ENCODE results near the gene EARS2. TPM values are rescaled to one million over a fixed set of nuclear protein-coding genes. Genes with fewer than 3 reads are reported as not detected.

Gene EARS2
- polyA plus RNA-seq, 1 of the 3 experiments (the other 2 are of a cell fraction), result 23.2 TPM

- H3K4me2 ChIP-seq, result peak overlapping the region; percentile 90
- peaks cover 40 to 43% of the 10 kb centered on the region in 2 experiments for H3K36me3 ChIP-seq (replicated peaks in 1 of 2; ENCODE audit: control insufficient read depth in 1 of 2, insufficient read depth in 2 of 2, low read length in 1 of 2)
- H3K9me3 ChIP-seq, result no peaks in the 10 kb centered on the region
- H3K9me2 ChIP-seq, result no peaks in the 10 kb centered on the region
- WGBS (ENCODE audit: low lambda C conversion rate), result 8% methylated on average over 7 of the region's 60 CpGs
- no peak for DNase-seq
- H2AFZ ChIP-seq (ENCODE audit: low read depth), result 0 out of 2 replicates have a peak overlapping the region, but pooled peaks have one; percentile 52
- H3K27ac ChIP-seq (ENCODE audit: low read depth in 2 of 2, low read length in 1 of 2), result peak overlapping the region; percentile 87 to 93
- peak overlapping the region; percentile 89 to 98 for H3K4me3 ChIP-seq (ENCODE audit: low read depth in 2 of 2, low read length in 1 of 2)
- peaks cover 12 to 17% of the 10 kb centered on the region in 2 experiments for H3K4me1 ChIP-seq (ENCODE audit: control insufficient read depth in 1 of 2, insufficient read depth in 2 of 2, low read depth in 1 of 2, low read length in 1 of 2)
- no peaks in the 10 kb centered on the region for H3K27me3 ChIP-seq (ENCODE audit: insufficient read depth)
- no peaks in the 10 kb centered on the region; the same call in 1 of the 2 replicates for H4K20me1 ChIP-seq (ENCODE audit: insufficient read depth)
- H3F3A ChIP-seq (replicated peaks; ENCODE audit: insufficient read depth), result peaks cover 7% of the 10 kb centered on the region
- H3K79me2 ChIP-seq (ENCODE audit: insufficient read depth), result peaks cover 76% of the 10 kb centered on the region
- H3K9ac ChIP-seq, result peak overlapping the region; percentile 96
- no peak for TF ChIP-seq YY1 (IDR thresholded peaks at IDR 0.05; ENCODE audit: low read depth)
- TF ChIP-seq CTCF (IDR thresholded peaks at IDR 0.05), result no peak
- TF ChIP-seq REST (IDR thresholded peaks at IDR 0.05; ENCODE audit: low read depth, low read length), result no peak
- TF ChIP-seq CHD2 (IDR thresholded peaks at IDR 0.05; ENCODE audit: low read length, partially characterized antibody), result no peak
- TF ChIP-seq EP300 (IDR thresholded peaks at IDR 0.05; ENCODE audit: borderline replicate concordance in 1 of 2, low read depth in 1 of 2, low read length in 1 of 2), result no peak
- no peak for TF ChIP-seq POLR2AphosphoS5 (IDR thresholded peaks at IDR 0.05; ENCODE audit: low read depth, low read length)
- no peak for TF ChIP-seq RFX5 (IDR thresholded peaks at IDR 0.05; ENCODE audit: low read length)
- TF ChIP-seq MEF2A (IDR thresholded peaks at IDR 0.05; ENCODE audit: borderline replicate concordance, low read depth), result no peak
- no peak for TF ChIP-seq SMC3 (IDR thresholded peaks at IDR 0.05; ENCODE audit: low read depth, low read length)
- no peak for TF ChIP-seq PBX3 (IDR thresholded peaks at IDR 0.05)
- no peak for TF ChIP-seq MXI1 (IDR thresholded peaks at IDR 0.05; ENCODE audit: low read depth, low read length)
- no peak; the same call in 1 of the 2 replicates for TF ChIP-seq TAF1 (IDR thresholded peaks at IDR 0.05; ENCODE audit: borderline replicate concordance, low read depth, low read length)
- TF ChIP-seq TCF12 (IDR thresholded peaks at IDR 0.05), result no peak
- no peak for TF ChIP-seq RXRA (IDR thresholded peaks at IDR 0.05; ENCODE audit: borderline replicate concordance, low read depth)
- TF ChIP-seq GABPA (IDR thresholded peaks at IDR 0.05; ENCODE audit: low read depth), result no peak
- TF ChIP-seq TEAD4 (IDR thresholded peaks at IDR 0.05; ENCODE audit: borderline replicate concordance, insufficient read depth), result no peak
- TF ChIP-seq EZH2phosphoT487 (IDR thresholded peaks at IDR 0.05; ENCODE audit: borderline replicate concordance, low read depth), result no peak
- TF ChIP-seq ELF1 (IDR thresholded peaks at IDR 0.05), result no peak
- no peak for TF ChIP-seq NRF1 (IDR thresholded peaks at IDR 0.05; ENCODE audit: low read depth, low read length)
- no peak for TF ChIP-seq ZBTB33 (IDR thresholded peaks at IDR 0.05; ENCODE audit: borderline replicate concordance, low read depth)
- ChIA-PET CTCF (interaction anchor here (0.6 to 3.9 kb wide), 11 partner anchors 13 to 120 kb away, joined by 3 to 21 read pairs (median 4); partner anchors contain the start of genes GGA2, NDUFAB1 and PLK1), POLR2A (interaction anchor here (0.6 to 1.6 kb wide), 4 partner anchors 12 to 31 kb away, joined by 3 to 7 read pairs (median 6); no protein-coding TSS in a partner anchor)
Observed at GRCh38 chr16:23557779-23558702, 891 bp upstream of the EARS2 start.

Measured in SK-N-SH (cell line).